NOMO-1 treated with DMSO at 0.1 percent for 48 hours (cell line): ENCODE data around the gene MYCBP2.
A peak's percentile ranks its signal among the peaks of the same experiment; 100 is the strongest.
"Not testable (repeated sequence)": the region's sequence is repeated elsewhere in the genome, so short reads cannot be mapped to it uniquely, and the experiment has no call there.

Experiments used
- DNase-seq: peaks from one replicate; lab custom pipeline; 2025; ENCODE audit not compliant: unreplicated experiment; lab: John Stamatoyannopoulos, UW

The MYCBP2 gene

GRCh38 chr13:77299587-77299986, 27.3 kb downstream of the MYCBP2 start:
- DNase-seq, result no peak

GRCh38 chr13:77298426-77298825, 28.5 kb downstream of the MYCBP2 start:
- DNase-seq, result peak; percentile 71

GRCh38 chr13:77291774-77292173, 35.1 kb downstream of the MYCBP2 start:
- no peak for DNase-seq

GRCh38 chr13:77290342-77290741, 36.6 kb downstream of the MYCBP2 start:
- DNase-seq, result no peak

- no peak for DNase-seq
Measured at GRCh38 chr13:77289851-77290250, 37.0 kb downstream of the MYCBP2 start.

- DNase-seq, result not testable (repeated sequence)
Measured at GRCh38 chr13:77285632-77286031, 41.3 kb downstream of the MYCBP2 start.

GRCh38 chr13:77285098-77285497, 41.8 kb downstream of the MYCBP2 start:
- DNase-seq, result no peak

- DNase-seq, result no peak
Measured at GRCh38 chr13:77274126-77274525, 52.8 kb downstream of the MYCBP2 start.

GRCh38 chr13:77269141-77269540, 57.8 kb downstream of the MYCBP2 start:
- DNase-seq, result no peak

GRCh38 chr13:77267362-77267761, 59.5 kb downstream of the MYCBP2 start:
- DNase-seq, result no peak

GRCh38 chr13:77265336-77265735, 61.6 kb downstream of the MYCBP2 start:
- DNase-seq, result no peak

- DNase-seq, result no peak
Measured at GRCh38 chr13:77262198-77262597, 64.7 kb downstream of the MYCBP2 start.

GRCh38 chr13:77250975-77251374, 75.9 kb downstream of the MYCBP2 start:
- no peak for DNase-seq

GRCh38 chr13:77245224-77245623, 81.7 kb downstream of the MYCBP2 start:
- not testable (repeated sequence) for DNase-seq

- no peak for DNase-seq
Measured at GRCh38 chr13:77239312-77239711, 87.6 kb downstream of the MYCBP2 start.

- no peak for DNase-seq
Measured at GRCh38 chr13:77235456-77236022, 91.4 kb downstream of the MYCBP2 start.

GRCh38 chr13:77233159-77233558, 93.7 kb downstream of the MYCBP2 start:
- no peak for DNase-seq

- DNase-seq, result no peak
Measured at GRCh38 chr13:77230560-77230959, 96.3 kb downstream of the MYCBP2 start.

- DNase-seq, result no peak
Measured at GRCh38 chr13:77225946-77226345, 100.9 kb downstream of the MYCBP2 start.

- DNase-seq, result no peak
Measured at GRCh38 chr13:77222909-77223308, 104.0 kb downstream of the MYCBP2 start.

GRCh38 chr13:77222000-77222690, 104.7 kb downstream of the MYCBP2 start:
- DNase-seq, result no peak

GRCh38 chr13:77219401-77219800, 107.5 kb downstream of the MYCBP2 start:
- DNase-seq, result peak; percentile 66

GRCh38 chr13:77218274-77218673, 108.6 kb downstream of the MYCBP2 start:
- DNase-seq, result no peak
